Measurements from ENCODE around the gene JAKMIP1. TPM values are rescaled to one million over a fixed set of nuclear protein-coding genes. Genes with fewer than 3 reads are reported as not detected.

JAKMIP1 gene
- total and polyA plus RNA-seq, 2 of the 13 experiments (the other 11 are each of a cell fraction or from before 2014, with no cell fraction given) = not detected

GRCh38 chr4:5988086-5988845 is 212.1 kb downstream of the JAKMIP1 start:
- BruUV-seq (replicated peaks) = no TSS peak
- in situ Hi-C loops (cut with HindIII; ENCODE audit: extremely low pct_ligation_motif_present, low pct_unique_long_range_greater_than_20kb) = no loop called here
- POLR2A ChIA-PET = no interaction called here
- FAIRE-seq (no peak), ATAC-seq (no peak), DNase-seq (ENCODE audit: low spot score) (no peak)
- CTCF ChIA-PET (ENCODE audit: low intra/inter-chr PET ratio, low total read pairs) = no interaction called here
- no peak overlapping the region for H3K4me3 ChIP-seq (replicated peaks in 1 of 3; ENCODE audit: insufficient read depth in 1 of 3, low read depth in 2 of 3, low read length in 3 of 3)
- no peak overlapping the region for H3K4me2 ChIP-seq (ENCODE audit: low read depth, low read length)
- no peak overlapping the region for H3K9ac ChIP-seq (ENCODE audit: insufficient read depth, low read depth, low read length)
- H3K36me3 ChIP-seq (replicated peaks in 1 of 2; ENCODE audit: control insufficient read depth in 1 of 2, insufficient read depth in 2 of 2, low read length in 2 of 2) = no peaks in the 10 kb centered on the region
- peaks cover 7% of the 10 kb centered on the region for H3K9me3 ChIP-seq (ENCODE audit: low read length)
- no peaks in the 10 kb centered on the region for H4K20me1 ChIP-seq (ENCODE audit: insufficient read depth, low read length)
- TF ChIP-seq PAX8 (CRISPR knock-in tag; IDR thresholded peaks at IDR 0.05; ENCODE audit: borderline replicate concordance) = no peak
- WGBS (ENCODE audit: low lambda C conversion rate) = 6% methylated on average over 14 of the region's 14 CpGs
- intact Hi-C loops (cut with micrococcal nuclease; ENCODE audit: unreplicated experiment) = no loop called here
- no peaks in the 10 kb centered on the region for H3K79me2 ChIP-seq (ENCODE audit: insufficient read depth, low read length)
- no peak overlapping the region for H2AFZ ChIP-seq (ENCODE audit: low read length)
- H3K27ac ChIP-seq (ENCODE audit: extremely low read length, insufficient read depth, low read length) = no peak overlapping the region
- H3K27me3 ChIP-seq (ENCODE audit: control insufficient read depth in 1 of 2, insufficient read depth in 2 of 2, low read length in 2 of 2) = peaks cover 0 to 30% of the 10 kb centered on the region in 2 experiments; a peak in 3 of 5 replicates
- no peaks in the 10 kb centered on the region for H3K4me1 ChIP-seq (ENCODE audit: insufficient read depth, low read length)

- ATAC-seq (no peak), FAIRE-seq (no peak), DNase-seq (ENCODE audit: low spot score) (no peak)
- Histone ChIP-seq H2AFZ (ENCODE audit: low read length) (no peak overlapping the region), H3K36me3 (replicated peaks in 1 of 2; ENCODE audit: control insufficient read depth in 1 of 2, insufficient read depth in 2 of 2, low read length in 2 of 2) (no peaks in the 10 kb centered on the region), H3K27me3 (ENCODE audit: control insufficient read depth in 1 of 2, insufficient read depth in 2 of 2, low read length in 2 of 2) (peaks cover 0 to 23% of the 10 kb centered on the region in 2 experiments; a peak in 3 of 5 replicates), H3K9me3 (ENCODE audit: low read length) (peaks cover 7% of the 10 kb centered on the region), H3K4me1 (ENCODE audit: insufficient read depth, low read length) (no peaks in the 10 kb centered on the region), H3K79me2 (ENCODE audit: insufficient read depth, low read length) (no peaks in the 10 kb centered on the region), H3K4me3 (replicated peaks in 1 of 3; ENCODE audit: insufficient read depth in 1 of 3, low read depth in 2 of 3, low read length in 3 of 3) (no peak overlapping the region), H4K20me1 (ENCODE audit: insufficient read depth, low read length) (no peaks in the 10 kb centered on the region), H3K4me2 (ENCODE audit: low read depth, low read length) (no peak overlapping the region), H3K9ac (ENCODE audit: insufficient read depth, low read depth, low read length) (no peak overlapping the region), H3K27ac (ENCODE audit: extremely low read length, insufficient read depth, low read length) (no peak overlapping the region)
- in situ Hi-C loops (cut with HindIII; ENCODE audit: extremely low pct_ligation_motif_present, low pct_unique_long_range_greater_than_20kb) = no loop called here
- intact Hi-C loops (cut with micrococcal nuclease; ENCODE audit: unreplicated experiment) = no loop called here
- no TSS peak for BruUV-seq (replicated peaks)
- TF ChIP-seq ZNF274 (CRISPR knock-in tag; IDR thresholded peaks at IDR 0.05) (no peak), ZNF317 (CRISPR knock-in tag; IDR thresholded peaks at IDR 0.05) (peak; percentile 97), ZFP41 (CRISPR knock-in tag; IDR thresholded peaks at IDR 0.05; ENCODE audit: borderline replicate concordance) (no peak), ZNF737 (CRISPR knock-in tag; IDR thresholded peaks at IDR 0.05; ENCODE audit: borderline replicate concordance) (no peak)
- ChIA-PET CTCF (ENCODE audit: low intra/inter-chr PET ratio, low total read pairs) (no interaction called here), POLR2A (no interaction called here)
Observed at GRCh38 chr4:5984843-5985242, 215.5 kb downstream of the JAKMIP1 start.
